HEK293 (cell line): ENCODE measurements around the gene GOSR2.

ENCODE experiments used
- CTCF ChIA-PET: fragments of 350-600 bp; formaldehyde crosslinking; extraction: SDS; loops from one replicate; lab custom pipeline; 2021; ENCODE audit warnings: antibody characterized with exemption; lab: Yijun Ruan, JAX
- POLR2A ChIA-PET: fragments of 300-600 bp; formaldehyde crosslinking; extraction: SDS; loops from one replicate; lab custom pipeline; 2020; ENCODE audit warnings: antibody characterized with exemption, inconsistent platforms; lab: Yijun Ruan, JAX
- H3K27ac ChIP-seq: fragments of 200-500 bp; sonication (Bioruptor generic); 2 replicates; pipeline ENCODE4 v1.5.1; 2014; ENCODE audit warnings: low read depth, low read length, control low read depth, inconsistent platforms; ENCODE audit errors: extremely low read depth
- H3K36me3 ChIP-seq, 2 experiments: fragments of 200-500 bp in 1 of 2; sonication (Bioruptor generic) in 1 of 2; 1 replicate in 1 of 2; 2 replicates in 1 of 2; pipeline ENCODE4 v1.5.1; 2014 to 2017; ENCODE audit warnings: inconsistent platforms in 2 of 2, low read length in 2 of 2; ENCODE audit not compliant: control insufficient read depth in 2 of 2, insufficient read depth in 1 of 2
- H3K4me1 ChIP-seq: fragments of 200-500 bp; sonication (Bioruptor generic); 2 replicates; pipeline ENCODE4 v1.5.1; 2014; ENCODE audit warnings: mild to moderate bottlenecking, low read length, inconsistent platforms; ENCODE audit not compliant: control insufficient read depth, insufficient read depth
- H3K4me3 ChIP-seq: 2 replicates; pipeline ENCODE4 v1.5.1; 2011; ENCODE audit warnings: low read depth, mild to moderate bottlenecking, control low read depth, low read length, moderate library complexity
- H3K9me3 ChIP-seq: fragments of 200-500 bp; sonication (Bioruptor generic); 2 replicates; pipeline ENCODE4 v1.5.1; 2014; ENCODE audit warnings: low read depth, low read length, inconsistent platforms; ENCODE audit not compliant: control insufficient read depth, insufficient read depth
- BCL6B ChIP-seq: fragments of 450-650 bp; formaldehyde crosslinking; IDR thresholded peaks from 2 replicates; pipeline ENCODE4 v1.5.1; 2017; ENCODE audit warnings: missing biosample characterization, missing genetic modification characterization
- FEZF1 ChIP-seq: fragments of 450-650 bp; formaldehyde crosslinking; IDR thresholded peaks from 2 replicates; pipeline ENCODE4 v1.5.1; 2016; ENCODE audit warnings: missing biosample characterization, missing genetic modification characterization
- GLIS1 ChIP-seq: fragments of 450-650 bp; formaldehyde crosslinking; IDR thresholded peaks from 2 replicates; pipeline ENCODE4 v1.5.1; 2016; ENCODE audit warnings: missing biosample characterization, missing genetic modification characterization
- GLIS2 ChIP-seq: fragments of 450-650 bp; formaldehyde crosslinking; IDR thresholded peaks from 2 replicates; pipeline ENCODE4 v1.5.1; 2016; ENCODE audit warnings: missing biosample characterization, missing genetic modification characterization
- HIC1 ChIP-seq: fragments of 450-650 bp; formaldehyde crosslinking; IDR thresholded peaks from 2 replicates; pipeline ENCODE4 v1.5.1; 2016; ENCODE audit warnings: missing biosample characterization, missing genetic modification characterization
- HOXC10 ChIP-seq: sonication (generic); formaldehyde crosslinking; IDR thresholded peaks from 2 replicates; pipeline ENCODE4 v1.8.1; 2023; ENCODE audit warnings: mild to moderate bottlenecking, missing genetic modification reagents
- HOXD13 ChIP-seq: sonication (generic); formaldehyde crosslinking; IDR thresholded peaks from 2 replicates; pipeline ENCODE4 v1.8.0; 2022; ENCODE audit warnings: missing genetic modification reagents, borderline replicate concordance
- PRDM2 ChIP-seq: fragments of 450-650 bp; formaldehyde crosslinking; IDR thresholded peaks from 2 replicates; pipeline ENCODE4 v1.5.1; 2016; ENCODE audit warnings: missing biosample characterization, missing genetic modification characterization, borderline replicate concordance
- ZBTB20 ChIP-seq: fragments of 450-650 bp; formaldehyde crosslinking; IDR thresholded peaks from 2 replicates; pipeline ENCODE4 v1.5.1; 2016; ENCODE audit warnings: missing biosample characterization, missing genetic modification characterization
- ZBTB8A ChIP-seq: fragments of 450-650 bp; formaldehyde crosslinking; IDR thresholded peaks from 2 replicates; pipeline ENCODE4 v1.5.1; 2016; ENCODE audit warnings: missing biosample characterization, missing genetic modification characterization
- ZFHX2 ChIP-seq: fragments of 450-650 bp; formaldehyde crosslinking; conservative IDR thresholded peaks from 2 replicates; pipeline ENCODE4 v1.5.1; 2016; ENCODE audit warnings: missing biosample characterization, missing genetic modification characterization
- ZIC2 ChIP-seq: fragments of 450-650 bp; formaldehyde crosslinking; IDR thresholded peaks from 2 replicates; pipeline ENCODE4 v1.5.1; 2016; ENCODE audit warnings: missing biosample characterization, missing genetic modification characterization
- ZNF16 ChIP-seq: fragments of 450-650 bp; formaldehyde crosslinking; IDR thresholded peaks from 2 replicates; pipeline ENCODE4 v1.5.1; 2016; ENCODE audit warnings: low read depth, missing biosample characterization, missing genetic modification characterization
- ZNF211 ChIP-seq: fragments of 450-650 bp; formaldehyde crosslinking; IDR thresholded peaks from 2 replicates; pipeline ENCODE4 v1.5.1; 2016; ENCODE audit warnings: low read depth, missing biosample characterization, missing genetic modification characterization
- ZNF350 ChIP-seq: fragments of 450-650 bp; formaldehyde crosslinking; IDR thresholded peaks from 2 replicates; pipeline ENCODE4 v1.5.0; 2017; ENCODE audit warnings: missing biosample characterization, mild to moderate bottlenecking, missing genetic modification characterization
- ZNF560 ChIP-seq: fragments of 450-650 bp; formaldehyde crosslinking; IDR thresholded peaks from 2 replicates; pipeline ENCODE4 v1.5.1; 2017; ENCODE audit warnings: missing biosample characterization, missing genetic modification characterization, borderline replicate concordance
- ZNF571 ChIP-seq: fragments of 450-650 bp; formaldehyde crosslinking; IDR thresholded peaks from 2 replicates; pipeline ENCODE4 v1.5.0; 2017; ENCODE audit warnings: missing biosample characterization, missing genetic modification characterization
- ZNF658 ChIP-seq: fragments of 450-650 bp; formaldehyde crosslinking; IDR thresholded peaks from 2 replicates; pipeline ENCODE4; 2016; ENCODE audit warnings: missing biosample characterization, missing genetic modification characterization
- ZNF791 ChIP-seq: fragments of 450-650 bp; formaldehyde crosslinking; IDR thresholded peaks from 2 replicates; pipeline ENCODE4 v1.5.1; 2016; ENCODE audit warnings: missing biosample characterization, missing genetic modification characterization
- ZSCAN4 ChIP-seq: fragments of 450-650 bp; formaldehyde crosslinking; IDR thresholded peaks from 2 replicates; pipeline ENCODE4 v1.5.1; 2017; ENCODE audit warnings: missing biosample characterization, missing genetic modification characterization

GOSR2 gene

GRCh38 chr17:46950997-46951621 is 28.1 kb downstream of the GOSR2 start:
- no peaks in the 10 kb centered on the region for H3K4me1 ChIP-seq
- no peaks in the 10 kb centered on the region for H3K9me3 ChIP-seq
- no peak for TF ChIP-seq BCL6B (tag by site-specific recombination)
- TF ChIP-seq FEZF1, result 0 out of 2 replicates have a peak, but pooled peaks have one; percentile 12
- TF ChIP-seq ZFHX2 (tag by site-specific recombination), result peak; percentile 8; the same call in 1 of the 2 replicates
- no peak for TF ChIP-seq HOXC10 (CRISPR knock-in tag)
- peak; percentile 29; the same call in 1 of the 2 replicates for TF ChIP-seq ZIC2 (tag by site-specific recombination)
- peak; percentile 89 for TF ChIP-seq GLIS1
- H3K27ac ChIP-seq, result no peak overlapping the region
- ChIA-PET CTCF (interaction anchor here (0.9 to 2.6 kb wide), 3 partner anchors 9 to 46 kb away, joined by 3 to 36 read pairs (median 3); no protein-coding TSS in a partner anchor), POLR2A (interaction anchor here (0.6 kb wide), 1 partner anchor 49 kb away, joined by 6 read pairs; no protein-coding TSS in a partner anchor)
- H3K36me3 ChIP-seq, result peaks cover 0 to 25% of the 10 kb centered on the region in 2 experiments; a peak in 1 of 3 replicates
- no peak overlapping the region for H3K4me3 ChIP-seq

- Histone ChIP-seq H3K9me3 (no peaks in the 10 kb centered on the region), H3K4me3 (no peak overlapping the region), H3K4me1 (no peaks in the 10 kb centered on the region), H3K27ac (no peak overlapping the region), H3K36me3 (peaks cover 0 to 25% of the 10 kb centered on the region in 2 experiments; a peak in 1 of 3 replicates)
- ChIA-PET CTCF (interaction anchor here (0.7 to 2.6 kb wide), 5 partner anchors 10 to 45 kb away, joined by 3 to 36 read pairs (median 3); no protein-coding TSS in a partner anchor), POLR2A (no interaction called here)
- TF ChIP-seq ZBTB20, result no peak
These were observed 28.7 kb downstream of the GOSR2 start for GRCh38 chr17:46951706-46952105.

- Histone ChIP-seq H3K9me3 (no peaks in the 10 kb centered on the region), H3K27ac (no peak overlapping the region), H3K4me3 (no peak overlapping the region), H3K36me3 (peaks cover 0 to 25% of the 10 kb centered on the region in 2 experiments; a peak in 1 of 3 replicates), H3K4me1 (no peaks in the 10 kb centered on the region)
- ChIA-PET CTCF (interaction anchor here (0.7 to 2.6 kb wide), 5 partner anchors 10 to 45 kb away, joined by 3 to 36 read pairs (median 3); no protein-coding TSS in a partner anchor), POLR2A (interaction anchor here (0.6 kb wide), 1 partner anchor 23 kb away, joined by 3 read pairs; no protein-coding TSS in a partner anchor)
- no peak for TF ChIP-seq ZNF658
- TF ChIP-seq ZSCAN4 (tag by site-specific recombination), result no peak
- no peak for TF ChIP-seq HOXD13 (CRISPR knock-in tag)
- no peak for TF ChIP-seq ZNF350 (tag by site-specific recombination)
- TF ChIP-seq ZIC2 (tag by site-specific recombination), result no peak
- no peak for TF ChIP-seq ZNF16
- no peak for TF ChIP-seq ZNF571 (tag by site-specific recombination)
- TF ChIP-seq GLIS2 (tag by site-specific recombination), result no peak
- TF ChIP-seq ZNF791 (tag by site-specific recombination), result no peak
- TF ChIP-seq ZBTB8A (tag by site-specific recombination), result no peak
- TF ChIP-seq HIC1 (tag by site-specific recombination), result no peak
- TF ChIP-seq ZNF560 (tag by site-specific recombination), result no peak
- no peak for TF ChIP-seq PRDM2 (tag by site-specific recombination)
- TF ChIP-seq ZNF211 (tag by site-specific recombination), result no peak
- TF ChIP-seq GLIS1, result no peak
These were observed 29.2 kb downstream of the GOSR2 start for GRCh38 chr17:46952115-46952514.
